Esophagus squamous epithelium (tissue), 4 donors: ENCODE data around the gene TNFSF4.

Experiments
- CTCF ChIP-seq, 6 experiments: fragments of 450-650 bp in 4 of 6; fragments of 200-600 bp in 2 of 6; sonication (generic) in 2 of 6; IDR thresholded peaks; one replicate each; pipeline ENCODE4 v1.5.1; 2016 to 2019; ENCODE audit warnings: antibody characterized with exemption in 6 of 6, mild to moderate bottlenecking in 4 of 6, moderate library complexity in 4 of 6
- POLR2A ChIP-seq, 4 donors: fragments of 450-650 bp; IDR thresholded peaks; one replicate each; pipeline ENCODE4 v1.6.1; 2017; ENCODE audit warnings: antibody characterized with exemption in 4 of 4, mild to moderate bottlenecking in 4 of 4, moderate library complexity in 3 of 4

- TF ChIP-seq CTCF (IDR thresholded peaks at IDR 0.05) (no peak), POLR2A (IDR thresholded peaks at IDR 0.05) (no peak)
Observed at GRCh38 chr1:173137107-173137706, 69.9 kb downstream of the TNFSF4 start.
